Activated T-helper 1 cell treated with anti-CD3 and anti-CD28 coated beads, Interleukin-12 subunit alpha, Interleukin-12 subunit beta, Interleukin-2, Interleukin-4 antibody, amounts not matched to agents 30 ng/mL and 10 ng/mL and 1 ng/mL, durations not matched to agents 14 hours and 24 hours and 36 hours (primary cell): ENCODE data around the gene GRID1. TPM values are rescaled to one million over a fixed set of nuclear protein-coding genes. Genes with fewer than 3 reads are reported as not detected.

ENCODE experiments used
- DNase-seq: peaks from one replicate; pipeline ENCODE4 v3.0.0; 2021; ENCODE audit warnings: low spot score
- H3K27ac Mint-ChIP-seq: one replicate; pipeline ENCODE4 v1.8.0; 2021; ENCODE audit warnings: mild to moderate bottlenecking, mixed read lengths
- H3K27me3 Mint-ChIP-seq: one replicate; pipeline ENCODE4 v1.8.0; 2022; ENCODE audit warnings: mild to moderate bottlenecking, moderate library complexity, mixed read lengths; ENCODE audit not compliant: insufficient read depth
- H3K36me3 Mint-ChIP-seq: one replicate; pipeline ENCODE4 v1.8.0; 2021; ENCODE audit warnings: low read depth, mixed read lengths
- H3K4me1 Mint-ChIP-seq: one replicate; pipeline ENCODE4 v1.8.0; 2021; ENCODE audit warnings: low read depth, mixed read lengths
- H3K4me3 Mint-ChIP-seq: one replicate; pipeline ENCODE4 v1.8.0; 2021; ENCODE audit warnings: mild to moderate bottlenecking, moderate library complexity, mixed read lengths
- H3K9me3 Mint-ChIP-seq: one replicate; pipeline ENCODE4 v1.8.0; 2021; ENCODE audit warnings: mixed read lengths
- intact Hi-C: fragments of 100-400 bp; cut with micrococcal nuclease; formaldehyde crosslinking; loops from one replicate; pipeline ENCODE4 v1.15.1; 2024
- total RNA-seq: library from RNA; stranded (reverse); gene quantifications from 2 replicates; pipeline ENCODE4 v1.2.3, GENCODE V29; 2022

GRID1 gene
- total RNA-seq, 1 donor from 2014 or later: not detected

- Mint-ChIP-seq H3K9me3 (peaks cover 3% of the 10 kb centered on the region), H3K27me3 (peaks cover 2% of the 10 kb centered on the region), H3K4me1 (no peaks in the 10 kb centered on the region), H3K27ac (no peak overlapping the region), H3K4me3 (no peak overlapping the region), H3K36me3 (no peaks in the 10 kb centered on the region)
- no peak for DNase-seq
- intact Hi-C loops: no loop called here
Measured at GRCh38 chr10:86281396-86281795, 85.2 kb downstream of the GRID1 start.

GRCh38 chr10:86269332-86269731 is 97.3 kb downstream of the GRID1 start:
- Mint-ChIP-seq H3K9me3 (no peaks in the 10 kb centered on the region), H3K27me3 (peaks cover 3% of the 10 kb centered on the region), H3K36me3 (no peaks in the 10 kb centered on the region), H3K4me3 (no peak overlapping the region), H3K27ac (no peak overlapping the region), H3K4me1 (no peaks in the 10 kb centered on the region)
- no peak for DNase-seq
- intact Hi-C loops: no loop called here

GRCh38 chr10:86267286-86268195 is 99.1 kb downstream of the GRID1 start:
- Mint-ChIP-seq H3K4me3 (no peak overlapping the region), H3K27ac (no peak overlapping the region), H3K9me3 (no peaks in the 10 kb centered on the region), H3K27me3 (peaks cover 7% of the 10 kb centered on the region), H3K4me1 (no peaks in the 10 kb centered on the region), H3K36me3 (no peaks in the 10 kb centered on the region)
- intact Hi-C loops: no loop called here
- no peak for DNase-seq

- H3K4me3 Mint-ChIP-seq: no peak overlapping the region
- H3K4me1 Mint-ChIP-seq: no peaks in the 10 kb centered on the region
- H3K27ac Mint-ChIP-seq: no peak overlapping the region
- no peaks in the 10 kb centered on the region for H3K9me3 Mint-ChIP-seq
- peaks cover 7% of the 10 kb centered on the region for H3K27me3 Mint-ChIP-seq
- H3K36me3 Mint-ChIP-seq: no peaks in the 10 kb centered on the region
- intact Hi-C loops: no loop called here
- DNase-seq: no peak
Measured at GRCh38 chr10:86266446-86267242, 100.0 kb downstream of the GRID1 start.

- H3K4me1 Mint-ChIP-seq: no peaks in the 10 kb centered on the region
- no peak overlapping the region for H3K27ac Mint-ChIP-seq
- H3K9me3 Mint-ChIP-seq: no peaks in the 10 kb centered on the region
- intact Hi-C loops: no loop called here
- peaks cover 11% of the 10 kb centered on the region for H3K27me3 Mint-ChIP-seq
- H3K36me3 Mint-ChIP-seq: no peaks in the 10 kb centered on the region
- DNase-seq: no peak
- no peak overlapping the region for H3K4me3 Mint-ChIP-seq
Measured at GRCh38 chr10:86265895-86266259, 100.7 kb downstream of the GRID1 start.

GRCh38 chr10:86265236-86265894 is 101.2 kb downstream of the GRID1 start:
- DNase-seq: no peak
- no peak overlapping the region for H3K27ac Mint-ChIP-seq
- intact Hi-C loops: no loop called here
- H3K27me3 Mint-ChIP-seq: peaks cover 11% of the 10 kb centered on the region
- H3K4me3 Mint-ChIP-seq: no peak overlapping the region
- H3K4me1 Mint-ChIP-seq: no peaks in the 10 kb centered on the region
- no peaks in the 10 kb centered on the region for H3K36me3 Mint-ChIP-seq
- H3K9me3 Mint-ChIP-seq: no peaks in the 10 kb centered on the region

GRCh38 chr10:86264481-86265231 is 101.9 kb downstream of the GRID1 start:
- H3K9me3 Mint-ChIP-seq: no peaks in the 10 kb centered on the region
- no peak for DNase-seq
- H3K4me1 Mint-ChIP-seq: no peaks in the 10 kb centered on the region
- H3K4me3 Mint-ChIP-seq: no peak overlapping the region
- no peaks in the 10 kb centered on the region for H3K36me3 Mint-ChIP-seq
- no peak overlapping the region for H3K27ac Mint-ChIP-seq
- intact Hi-C loops: no loop called here
- peaks cover 11% of the 10 kb centered on the region for H3K27me3 Mint-ChIP-seq

GRCh38 chr10:86263907-86264306 is 102.7 kb downstream of the GRID1 start:
- no peaks in the 10 kb centered on the region for H3K36me3 Mint-ChIP-seq
- peaks cover 11% of the 10 kb centered on the region for H3K27me3 Mint-ChIP-seq
- H3K4me1 Mint-ChIP-seq: no peaks in the 10 kb centered on the region
- no peak for DNase-seq
- intact Hi-C loops: no loop called here
- H3K9me3 Mint-ChIP-seq: no peaks in the 10 kb centered on the region
- H3K4me3 Mint-ChIP-seq: no peak overlapping the region
- H3K27ac Mint-ChIP-seq: no peak overlapping the region

GRCh38 chr10:86263209-86263608 is 103.4 kb downstream of the GRID1 start:
- Mint-ChIP-seq H3K4me3 (no peak overlapping the region), H3K36me3 (no peaks in the 10 kb centered on the region), H3K27me3 (peaks cover 11% of the 10 kb centered on the region), H3K9me3 (no peaks in the 10 kb centered on the region), H3K4me1 (no peaks in the 10 kb centered on the region), H3K27ac (no peak overlapping the region)
- intact Hi-C loops: no loop called here
- DNase-seq: no peak

- no peaks in the 10 kb centered on the region for H3K9me3 Mint-ChIP-seq
- H3K4me3 Mint-ChIP-seq: no peak overlapping the region
- intact Hi-C loops: loop anchor here (1.0 kb wide), 1 partner anchor 115 kb away; no protein-coding TSS in a partner anchor
- H3K36me3 Mint-ChIP-seq: no peaks in the 10 kb centered on the region
- H3K27me3 Mint-ChIP-seq: peaks cover 11% of the 10 kb centered on the region
- no peak overlapping the region for H3K27ac Mint-ChIP-seq
- no peak for DNase-seq
- no peaks in the 10 kb centered on the region for H3K4me1 Mint-ChIP-seq
Measured at GRCh38 chr10:86262688-86263181, 103.9 kb downstream of the GRID1 start.

GRCh38 chr10:86261941-86262687 is 104.5 kb downstream of the GRID1 start:
- no peak overlapping the region for H3K4me3 Mint-ChIP-seq
- H3K27ac Mint-ChIP-seq: no peak overlapping the region
- no peaks in the 10 kb centered on the region for H3K9me3 Mint-ChIP-seq
- H3K36me3 Mint-ChIP-seq: no peaks in the 10 kb centered on the region
- peaks cover 11% of the 10 kb centered on the region for H3K27me3 Mint-ChIP-seq
- intact Hi-C loops: loop anchor here (1.0 kb wide), 1 partner anchor 115 kb away; no protein-coding TSS in a partner anchor
- H3K4me1 Mint-ChIP-seq: no peaks in the 10 kb centered on the region
- DNase-seq: no peak

GRCh38 chr10:86261470-86261869 is 105.1 kb downstream of the GRID1 start:
- H3K27me3 Mint-ChIP-seq: peaks cover 11% of the 10 kb centered on the region
- no peaks in the 10 kb centered on the region for H3K4me1 Mint-ChIP-seq
- intact Hi-C loops: no loop called here
- H3K36me3 Mint-ChIP-seq: no peaks in the 10 kb centered on the region
- no peak overlapping the region for H3K4me3 Mint-ChIP-seq
- H3K9me3 Mint-ChIP-seq: no peaks in the 10 kb centered on the region
- no peak for DNase-seq
- H3K27ac Mint-ChIP-seq: no peak overlapping the region
